Mononuclear cell (primary cell): ENCODE measurements around the gene TFPI. TPM values are rescaled to one million over a fixed set of nuclear protein-coding genes. Genes with fewer than 3 reads are reported as not detected.
"Not testable (repeated sequence)": the region's sequence is repeated elsewhere in the genome, so short reads cannot be mapped to it uniquely, and the experiment has no call there.

Experiments
- H3K27me3 ChIP-seq: 2 replicates; pipeline ENCODE4 v1.6.0; 2011; ENCODE audit warnings: low read length, control low read depth; ENCODE audit not compliant: insufficient read depth
- H3K4me1 ChIP-seq: 2 replicates; pipeline ENCODE4 v1.5.1; 2011; ENCODE audit warnings: mild to moderate bottlenecking, low read length, control low read depth; ENCODE audit not compliant: insufficient read depth
- H3K4me3 ChIP-seq: 2 replicates; pipeline ENCODE4 v1.5.1; 2011; ENCODE audit warnings: mild to moderate bottlenecking, low read length, moderate library complexity
- H3K9me3 ChIP-seq: 2 replicates; pipeline ENCODE4 v1.5.1; 2011; ENCODE audit warnings: low read depth, mild to moderate bottlenecking, control low read depth, low read length
- total RNA-seq: library from RNA; depleted of rRNA; stranded (reverse); fragments of >200 nt; gene quantifications from one replicate; pipeline ENCODE4 v1.2.3, GENCODE V29; 2012

The TFPI gene
- total RNA-seq, 1 donor: 6.9 TPM

GRCh38 chr2:187525163-187525900 is 28.9 kb downstream of the TFPI start:
- no peaks in the 10 kb centered on the region for H3K9me3 ChIP-seq
- H3K4me1 ChIP-seq: no peaks in the 10 kb centered on the region
- no peak overlapping the region for H3K4me3 ChIP-seq
- H3K27me3 ChIP-seq: no peaks in the 10 kb centered on the region

- no peaks in the 10 kb centered on the region for H3K9me3 ChIP-seq
- H3K4me1 ChIP-seq: no peaks in the 10 kb centered on the region
- no peaks in the 10 kb centered on the region for H3K27me3 ChIP-seq
- no peak overlapping the region for H3K4me3 ChIP-seq
Observed at GRCh38 chr2:187523325-187523724, 30.9 kb downstream of the TFPI start.

GRCh38 chr2:187520121-187520624 is 34.1 kb downstream of the TFPI start:
- Histone ChIP-seq H3K4me1 (no peaks in the 10 kb centered on the region), H3K27me3 (no peaks in the 10 kb centered on the region), H3K9me3 (no peaks in the 10 kb centered on the region), H3K4me3 (no peak overlapping the region)

GRCh38 chr2:187519419-187520120 is 34.7 kb downstream of the TFPI start:
- Histone ChIP-seq H3K27me3 (no peaks in the 10 kb centered on the region), H3K4me3 (no peak overlapping the region), H3K9me3 (no peaks in the 10 kb centered on the region), H3K4me1 (no peaks in the 10 kb centered on the region)

GRCh38 chr2:187517750-187518361 is 36.4 kb downstream of the TFPI start:
- not testable (repeated sequence) for H3K4me3 ChIP-seq, H3K9me3 ChIP-seq, H3K27me3 ChIP-seq, H3K4me1 ChIP-seq

- H3K4me1 ChIP-seq, H3K4me3 ChIP-seq, H3K27me3 ChIP-seq, H3K9me3 ChIP-seq: not testable (repeated sequence)
Observed at GRCh38 chr2:187516630-187517510, 37.4 kb downstream of the TFPI start.

- no peaks in the 10 kb centered on the region for H3K27me3 ChIP-seq
Observed at GRCh38 chr2:187514930-187515329, 39.3 kb downstream of the TFPI start.

GRCh38 chr2:187514235-187514829 is 39.9 kb downstream of the TFPI start:
- H3K27me3 ChIP-seq, H3K9me3 ChIP-seq, H3K4me1 ChIP-seq, H3K4me3 ChIP-seq: not testable (repeated sequence)

More at GRCh38 chr2:187514930-187515329, 39.3 kb downstream of the TFPI start:
- Histone ChIP-seq H3K4me3 (no peak overlapping the region), H3K9me3 (no peaks in the 10 kb centered on the region), H3K4me1 (no peaks in the 10 kb centered on the region)

- not testable (repeated sequence) for H3K4me3 ChIP-seq, H3K27me3 ChIP-seq, H3K9me3 ChIP-seq, H3K4me1 ChIP-seq
Observed at GRCh38 chr2:187513460-187514234, 40.6 kb downstream of the TFPI start.

- no peak overlapping the region for H3K4me3 ChIP-seq
- no peaks in the 10 kb centered on the region for H3K27me3 ChIP-seq
- no peaks in the 10 kb centered on the region for H3K4me1 ChIP-seq
- no peaks in the 10 kb centered on the region for H3K9me3 ChIP-seq
Observed at GRCh38 chr2:187511356-187512315, 42.6 kb downstream of the TFPI start.

GRCh38 chr2:187510419-187511355 is 43.5 kb downstream of the TFPI start:
- not testable (repeated sequence) for H3K9me3 ChIP-seq, H3K27me3 ChIP-seq, H3K4me3 ChIP-seq, H3K4me1 ChIP-seq

GRCh38 chr2:187509667-187510417 is 44.4 kb downstream of the TFPI start:
- Histone ChIP-seq H3K4me1 (no peaks in the 10 kb centered on the region), H3K4me3 (no peak overlapping the region), H3K27me3 (no peaks in the 10 kb centered on the region), H3K9me3 (no peaks in the 10 kb centered on the region)
